RWPE2 (cell line): ENCODE data around the gene KDM6B.

Experiments used
- ATAC-seq: fragments of 200-7000 bp; cut with Tn5 transposase; 3 replicates; pipeline ENCODE4 v1.9.1; 2021; ENCODE audit warnings: low read depth
- DNase-seq: peaks from one replicate; pipeline ENCODE4 v3.0.0-alpha.2; 2020; ENCODE audit warnings: low spot score
- H3K27ac ChIP-seq: fragments of 450-650 bp; 2 replicates; pipeline ENCODE4 v1.5.1; 2017; ENCODE audit warnings: mild to moderate bottlenecking; ENCODE audit not compliant: poor library complexity, severe bottlenecking
- H3K27me3 ChIP-seq: fragments of 250-450 bp; sonication (Bioruptor Pico); 2 replicates; pipeline ENCODE4 v1.5.1; 2021; ENCODE audit warnings: mild to moderate bottlenecking, moderate library complexity; ENCODE audit not compliant: insufficient read depth, poor library complexity, severe bottlenecking
- H3K36me3 ChIP-seq: fragments of 250-450 bp; sonication (Bioruptor Pico); 2 replicates; pipeline ENCODE4 v1.5.1; 2020; ENCODE audit warnings: low read depth, mild to moderate bottlenecking, moderate library complexity
- H3K4me1 ChIP-seq: fragments of 250-450 bp; sonication (Bioruptor Pico); 2 replicates; pipeline ENCODE4 v1.5.1; 2021; ENCODE audit warnings: mild to moderate bottlenecking, moderate library complexity; ENCODE audit not compliant: insufficient read depth, poor library complexity, severe bottlenecking
- H3K4me3 ChIP-seq: fragments of 250-450 bp; sonication (Bioruptor Pico); 2 replicates; pipeline ENCODE4 v1.5.1; 2021; ENCODE audit warnings: mild to moderate bottlenecking, moderate library complexity; ENCODE audit not compliant: severe bottlenecking
- H3K9me3 ChIP-seq: fragments of 250-450 bp; sonication (Bioruptor Pico); 2 replicates; pipeline ENCODE4 v1.5.1; 2021; ENCODE audit warnings: mild to moderate bottlenecking, moderate library complexity; ENCODE audit not compliant: severe bottlenecking
- TF ChIP-seq, protein P1 (sequence below): fragments of 450-650 bp; IDR thresholded peaks from one replicate; pipeline ENCODE4 v1.5.1; 2017; ENCODE audit warnings: mild to moderate bottlenecking, moderate library complexity; ENCODE audit not compliant: poor library complexity, severe bottlenecking

Gene KDM6B

GRCh38 chr17:7794075-7794663, 39.8 kb upstream of the KDM6B start:
- Histone ChIP-seq H3K4me1 (no peaks in the 10 kb centered on the region), H3K9me3 (no peaks in the 10 kb centered on the region), H3K36me3 (no peaks in the 10 kb centered on the region), H3K27ac (no peak overlapping the region), H3K4me3 (no peak overlapping the region), H3K27me3 (no peaks in the 10 kb centered on the region)
- TF ChIP-seq, protein P1, sequence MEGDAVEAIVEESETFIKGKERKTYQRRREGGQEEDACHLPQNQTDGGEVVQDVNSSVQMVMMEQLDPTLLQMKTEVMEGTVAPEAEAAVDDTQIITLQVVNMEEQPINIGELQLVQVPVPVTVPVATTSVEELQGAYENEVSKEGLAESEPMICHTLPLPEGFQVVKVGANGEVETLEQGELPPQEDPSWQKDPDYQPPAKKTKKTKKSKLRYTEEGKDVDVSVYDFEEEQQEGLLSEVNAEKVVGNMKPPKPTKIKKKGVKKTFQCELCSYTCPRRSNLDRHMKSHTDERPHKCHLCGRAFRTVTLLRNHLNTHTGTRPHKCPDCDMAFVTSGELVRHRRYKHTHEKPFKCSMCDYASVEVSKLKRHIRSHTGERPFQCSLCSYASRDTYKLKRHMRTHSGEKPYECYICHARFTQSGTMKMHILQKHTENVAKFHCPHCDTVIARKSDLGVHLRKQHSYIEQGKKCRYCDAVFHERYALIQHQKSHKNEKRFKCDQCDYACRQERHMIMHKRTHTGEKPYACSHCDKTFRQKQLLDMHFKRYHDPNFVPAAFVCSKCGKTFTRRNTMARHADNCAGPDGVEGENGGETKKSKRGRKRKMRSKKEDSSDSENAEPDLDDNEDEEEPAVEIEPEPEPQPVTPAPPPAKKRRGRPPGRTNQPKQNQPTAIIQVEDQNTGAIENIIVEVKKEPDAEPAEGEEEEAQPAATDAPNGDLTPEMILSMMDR: no peak
- ATAC-seq (no peak), DNase-seq (no peak)

- no peak overlapping the region for H3K4me3 ChIP-seq
- no peak overlapping the region for H3K27ac ChIP-seq
- TF ChIP-seq, protein P1: no peak
- H3K36me3 ChIP-seq: no peaks in the 10 kb centered on the region
- DNase-seq (no peak), ATAC-seq (no peak)
- H3K9me3 ChIP-seq: no peaks in the 10 kb centered on the region
- no peaks in the 10 kb centered on the region for H3K27me3 ChIP-seq
- no peaks in the 10 kb centered on the region for H3K4me1 ChIP-seq
These were observed 36.0 kb upstream of the KDM6B start for GRCh38 chr17:7797976-7798375.

DNA sequence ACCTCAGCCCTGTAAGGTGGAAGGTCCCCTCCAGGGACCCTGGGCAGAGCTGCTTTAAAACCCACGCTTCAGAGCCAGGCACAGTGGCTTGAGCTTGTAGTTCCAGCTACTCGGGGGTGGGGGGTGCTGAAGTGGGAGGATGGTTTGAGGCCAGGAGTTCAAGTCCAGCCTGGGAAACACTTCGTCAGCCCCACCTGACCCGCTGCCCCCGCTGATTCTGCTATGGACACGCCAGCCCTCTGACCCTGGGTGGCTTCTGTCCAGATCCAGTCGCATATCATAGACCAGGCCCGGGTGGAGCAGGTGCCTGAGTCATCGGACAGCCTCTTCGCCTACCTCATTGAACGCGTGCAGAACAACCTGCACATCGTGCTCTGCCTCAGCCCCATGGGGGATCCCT, 35.2 kb upstream of the KDM6B start:
- Histone ChIP-seq H3K27me3 (no peaks in the 10 kb centered on the region), H3K4me1 (peaks cover 6% of the 10 kb centered on the region), H3K27ac (no peak overlapping the region), H3K9me3 (no peaks in the 10 kb centered on the region), H3K4me3 (no peak overlapping the region), H3K36me3 (no peaks in the 10 kb centered on the region)
- TF ChIP-seq, protein P1: no peak
- ATAC-seq (no peak), DNase-seq (no peak)

DNA sequence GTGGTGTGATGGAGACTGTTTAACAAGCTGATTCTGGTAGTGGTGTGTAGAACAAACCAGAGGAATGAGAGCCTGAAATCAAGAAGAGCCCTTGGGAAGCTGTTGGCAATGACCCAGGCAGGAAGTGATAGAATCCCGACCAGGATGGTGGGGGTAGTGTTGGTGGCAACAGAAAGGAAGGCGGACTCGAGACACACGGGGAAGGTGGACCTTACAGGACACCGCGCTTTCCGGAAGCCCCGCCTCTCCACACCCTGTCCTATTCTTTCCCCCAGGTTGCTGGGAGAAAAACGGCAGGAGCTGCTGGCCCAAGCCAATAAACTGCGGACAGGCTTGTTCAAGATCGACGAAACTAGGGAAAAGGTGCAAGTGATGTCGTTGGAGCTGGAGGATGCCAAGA, 30.0 kb upstream of the KDM6B start:
- DNase-seq: no peak
- peak overlapping the region; percentile 52 for H3K27ac ChIP-seq
- peaks cover 18% of the 10 kb centered on the region for H3K4me1 ChIP-seq
- no peaks in the 10 kb centered on the region for H3K9me3 ChIP-seq
- peak; percentile 93 for ATAC-seq
- no peak overlapping the region for H3K4me3 ChIP-seq
- H3K36me3 ChIP-seq: no peaks in the 10 kb centered on the region
- TF ChIP-seq, protein P1: no peak
- no peaks in the 10 kb centered on the region for H3K27me3 ChIP-seq

- no peak for ATAC-seq
- Histone ChIP-seq H3K4me1 (peaks cover 30% of the 10 kb centered on the region), H3K9me3 (no peaks in the 10 kb centered on the region), H3K4me3 (no peak overlapping the region), H3K27ac (no peak overlapping the region), H3K36me3 (no peaks in the 10 kb centered on the region), H3K27me3 (no peaks in the 10 kb centered on the region)
- TF ChIP-seq, protein P1: no peak
- no peak for DNase-seq
These were observed 27.4 kb upstream of the KDM6B start for GRCh38 chr17:7806587-7806986.
